HCT116 (cell line): ENCODE measurements around the gene CCR6. TPM values are rescaled to one million over a fixed set of nuclear protein-coding genes. Genes with fewer than 3 reads are reported as not detected.

Source experiments
- ATAC-seq: fragments of 200-7000 bp; cut with Tn5 transposase; 2 replicates; pipeline ENCODE4 v1.9.1; 2020; ENCODE audit warnings: mild to moderate bottlenecking, moderate library complexity
- BruUV-seq: library from RNA; stranded (reverse); fragments of 400-500 nt; replicated peaks from 2 replicates; lab custom pipeline; 2021; lab: Mats Ljungman, UMichigan
- CTCF ChIA-PET: fragments of 300-600 bp; sonication (Branson Sonifier 250); formaldehyde crosslinking; loops from one replicate; lab custom pipeline; 2021; ENCODE audit warnings: antibody characterized with exemption; lab: Charles Lee
- POLR2A ChIA-PET: fragments of 300-600, 350-600 bp; sonication (Branson Sonifier 250); formaldehyde crosslinking; loops from one replicate; lab custom pipeline; 2021; ENCODE audit warnings: antibody characterized with exemption; lab: Charles Lee
- RAD21 ChIA-PET, 2 experiments: fragments of 300-600 bp; sonication (Branson Sonifier 250); formaldehyde crosslinking; loops; one replicate each; lab custom pipeline; 2023; ENCODE audit warnings: low total read pairs in 2 of 2; ENCODE audit not compliant: uncharacterized antibody in 2 of 2, unreplicated experiment in 2 of 2, low non-redundant PET in 1 of 2; lab: Charles Lee
- DNase-seq: peaks from one replicate; pipeline ENCODE4 v3.0.0-alpha.2; 2010; ENCODE audit warnings: low read depth, low spot score
- H2AFZ ChIP-seq: fragments of 200-600 bp; shearing (Covaris generic), sonication (generic); 2 replicates; pipeline ENCODE4 v1.6.1; 2017; ENCODE audit warnings: low read depth, mixed run types, mixed read lengths, antibody characterized with exemption, low read length; ENCODE audit not compliant: poor library complexity, severe bottlenecking
- H3K27ac ChIP-seq: 2 replicates; pipeline ENCODE4 v1.5.1; 2012; ENCODE audit warnings: low read depth, low read length
- H3K27me3 ChIP-seq: fragments of 200-600 bp; sonication (generic); 2 replicates; pipeline ENCODE4 v1.6.1; 2016; ENCODE audit warnings: mixed run types, low read length, mixed read lengths; ENCODE audit not compliant: insufficient read depth
- H3K36me3 ChIP-seq, 2 experiments: fragments of 200-500 bp in 1 of 2; fragments of 200-600 bp in 1 of 2; sonication (Bioruptor generic) in 1 of 2; sonication (generic) in 1 of 2; 2 replicates each; pipeline versions ENCODE4 v1.5.1 to v1.6.1; 2014 to 2016; ENCODE audit warnings: low read length in 2 of 2, inconsistent platforms in 1 of 2, mixed read lengths in 1 of 2, mixed run types in 1 of 2; ENCODE audit not compliant: insufficient read depth in 2 of 2, control insufficient read depth in 1 of 2
- H3K4me1 ChIP-seq, 2 experiments: fragments of 200-600 bp in 1 of 2; sonication (generic) in 1 of 2; 2 replicates each; pipeline versions ENCODE4 v1.5.1 to v1.6.1; 2012 to 2017; ENCODE audit warnings: low read length in 2 of 2, inconsistent platforms in 1 of 2, mild to moderate bottlenecking in 1 of 2, mixed read lengths in 1 of 2, mixed run types in 1 of 2, moderate library complexity in 1 of 2; ENCODE audit not compliant: insufficient read depth in 2 of 2, control insufficient read depth in 1 of 2
- H3K4me2 ChIP-seq: fragments of 200-600 bp; sonication (generic); 2 replicates; pipeline ENCODE4 v1.6.1; 2017; ENCODE audit warnings: mixed run types, low read length, mixed read lengths
- H3K4me3 ChIP-seq, 2 experiments: fragments of 200-600 bp in 1 of 2; sonication (generic) in 1 of 2; replicated peaks in 1 of 2; 2 replicates each; pipeline ENCODE4 v1.5.1; 2011 to 2016; ENCODE audit warnings: low read length in 2 of 2, control low read depth in 1 of 2, low read depth in 1 of 2, mild to moderate bottlenecking in 1 of 2, mixed read lengths in 1 of 2, mixed run types in 1 of 2
- H3K79me2 ChIP-seq: fragments of 200-600 bp; sonication (generic); 2 replicates; pipeline ENCODE4 v1.6.1; 2017; ENCODE audit warnings: mild to moderate bottlenecking, mixed run types, low read length, moderate library complexity, mixed read lengths; ENCODE audit not compliant: insufficient read depth
- H3K9ac ChIP-seq: fragments of 200-600 bp; sonication (generic); 2 replicates; pipeline ENCODE4 v1.6.1; 2016; ENCODE audit warnings: low read length, mixed read lengths
- H3K9me2 ChIP-seq: fragments of 200-600 bp; sonication (generic), shearing (Covaris generic); 2 replicates; pipeline ENCODE4 v1.6.1; 2017; ENCODE audit warnings: mixed run types, mild to moderate bottlenecking, moderate library complexity; ENCODE audit not compliant: insufficient read depth
- H3K9me3 ChIP-seq, 2 experiments: fragments of 200-500 bp in 1 of 2; fragments of 200-600 bp in 1 of 2; sonication (Bioruptor generic) in 1 of 2; sonication (generic) in 1 of 2; 2 replicates each; pipeline ENCODE4 v1.6.1; 2014 to 2017; ENCODE audit warnings: low read length in 2 of 2, mixed read lengths in 2 of 2, inconsistent platforms in 1 of 2, low read depth in 1 of 2, mild to moderate bottlenecking in 1 of 2, mixed run types in 1 of 2, moderate library complexity in 1 of 2; ENCODE audit not compliant: control insufficient read depth in 1 of 2, insufficient read depth in 1 of 2
- H4K20me1 ChIP-seq: fragments of 200-600 bp; sonication (generic), shearing (Covaris generic); 2 replicates; pipeline ENCODE4 v1.6.1; 2017; ENCODE audit warnings: mixed run types, mild to moderate bottlenecking, moderate library complexity; ENCODE audit not compliant: insufficient read depth
- CEBPB ChIP-seq: IDR thresholded peaks from 2 replicates; pipeline ENCODE4 v1.6.1; 2012; ENCODE audit warnings: low read depth
- JUND ChIP-seq: IDR thresholded peaks from 2 replicates; pipeline ENCODE4 v1.6.1; 2012
- POLR2A ChIP-seq: IDR thresholded peaks from 2 replicates; pipeline ENCODE4 v1.7.0; 2011; ENCODE audit warnings: borderline replicate concordance; ENCODE audit not compliant: insufficient read depth, insufficient read length; ENCODE audit errors: extremely low read depth
- SP1 ChIP-seq: IDR thresholded peaks from 2 replicates; pipeline ENCODE4 v1.6.1; 2012; ENCODE audit warnings: low read depth
- ZNF274 ChIP-seq: fragments of 200-500 bp; sonication (Bioruptor generic); IDR thresholded peaks from 2 replicates; pipeline ENCODE4 v1.6.1; 2014; ENCODE audit warnings: mild to moderate bottlenecking, low read depth, low read length, inconsistent platforms
- intact Hi-C: fragments of 100-400 bp; cut with micrococcal nuclease; formaldehyde crosslinking; loops from 2 replicates; pipeline ENCODE4 v1.10.0; 2022
- total RNA-seq: library from RNA; stranded (reverse); gene quantifications from one replicate; pipeline ENCODE4 v1.2.1, GENCODE V29; 2021; ENCODE audit not compliant: unreplicated experiment

The CCR6 gene
- total RNA-seq, 1 experiment from 2014 or later: not detected

GRCh38 chr6:167162591-167162990 lies 39.7 kb downstream of the CCR6 start:
- CTCF ChIA-PET: no interaction called here

DNA sequence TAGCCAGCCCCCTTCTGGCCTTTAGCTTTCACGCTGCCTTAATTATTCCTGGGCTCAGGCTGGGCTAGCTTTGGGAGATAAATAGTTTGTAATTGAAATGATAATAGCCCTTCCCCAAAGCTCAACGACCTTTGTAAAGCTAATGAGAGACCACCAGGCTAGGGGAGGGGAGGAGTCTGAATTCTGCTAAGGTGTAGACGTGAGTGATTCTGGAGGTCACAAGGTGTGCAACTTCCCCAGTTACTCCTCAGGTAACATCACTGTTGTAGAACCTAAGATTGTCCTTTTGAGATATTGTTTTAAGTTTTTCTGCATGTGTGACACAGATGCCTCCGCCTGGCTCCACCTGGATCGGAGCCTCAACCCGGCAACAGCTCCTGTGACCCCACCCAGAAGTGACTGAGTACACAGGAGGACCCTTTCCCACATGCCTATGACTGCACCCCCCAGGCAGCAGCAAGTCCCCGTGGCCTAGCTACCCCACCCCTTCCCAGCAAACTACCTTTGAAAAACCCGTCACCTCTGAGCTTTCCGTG lies 40.6 kb downstream of the CCR6 start:
- BruUV-seq: no TSS peak
- H3K4me1 ChIP-seq: no peaks in the 10 kb centered on the region
- ChIA-PET POLR2A (no interaction called here), CTCF (no interaction called here)
- no peak overlapping the region for H3K27ac ChIP-seq
- H3K9ac ChIP-seq: no peak overlapping the region
- peaks cover 19% of the 10 kb centered on the region for H3K27me3 ChIP-seq
- H3K4me2 ChIP-seq: no peak overlapping the region
- intact Hi-C loops: no loop called here
- no peak overlapping the region for H2AFZ ChIP-seq
- no peak overlapping the region for H3K4me3 ChIP-seq
- no peaks in the 10 kb centered on the region for H3K9me2 ChIP-seq
- H3K9me3 ChIP-seq: no peaks in the 10 kb centered on the region
- DNase-seq: no peak
- ATAC-seq: no peak
- no peaks in the 10 kb centered on the region for H3K36me3 ChIP-seq
- TF ChIP-seq POLR2A (no peak), SP1 (no peak), CEBPB (no peak)
- TF ChIP-seq, all 23 proteins: peak for 0
- RAD21 ChIA-PET: no interaction called here
- no peaks in the 10 kb centered on the region for H4K20me1 ChIP-seq
- H3K79me2 ChIP-seq: no peaks in the 10 kb centered on the region

More at GRCh38 chr6:167162591-167162990, 39.7 kb downstream of the CCR6 start:
- intact Hi-C loops: no loop called here
- H4K20me1 ChIP-seq: no peaks in the 10 kb centered on the region
- H3K9me2 ChIP-seq: no peaks in the 10 kb centered on the region
- no peak for DNase-seq
- H3K4me3 ChIP-seq: no peak overlapping the region
- no peaks in the 10 kb centered on the region for H3K79me2 ChIP-seq
- H3K4me1 ChIP-seq: no peaks in the 10 kb centered on the region
- no peak for TF ChIP-seq JUND
- TF ChIP-seq ZNF274: no peak
- H3K9me3 ChIP-seq: no peaks in the 10 kb centered on the region
- ATAC-seq: no peak
- H3K9ac ChIP-seq: no peak overlapping the region
- peaks cover 27% of the 10 kb centered on the region for H3K27me3 ChIP-seq
- no peak overlapping the region for H3K4me2 ChIP-seq
- ChIA-PET RAD21 (no interaction called here), POLR2A (no interaction called here)
- no peaks in the 10 kb centered on the region for H3K36me3 ChIP-seq
- H3K27ac ChIP-seq: no peak overlapping the region
- H2AFZ ChIP-seq: no peak overlapping the region
- no TSS peak for BruUV-seq
